GM18508 (cell line): ENCODE results near the gene ABHD2.

Experiments
- ATAC-seq: cut with Tn5 transposase; IDR thresholded peaks from one replicate; pipeline ENCODE4 v1.9.1; 2021; ENCODE audit warnings: moderate number of reproducible peaks; ENCODE audit not compliant: insufficient read depth, unreplicated experiment

ABHD2 gene

GRCh38 chr15:89184886-89185526 is 96.8 kb downstream of the ABHD2 start:
- ATAC-seq, result no peak

GRCh38 chr15:89186803-89187202 is 98.5 kb downstream of the ABHD2 start:
- ATAC-seq, result no peak

- no peak for ATAC-seq
Observed at GRCh38 chr15:89187301-89187985, 99.2 kb downstream of the ABHD2 start.

- no peak for ATAC-seq
Observed at GRCh38 chr15:89187986-89188514, 99.8 kb downstream of the ABHD2 start.

- ATAC-seq, result no peak
Observed at GRCh38 chr15:89192136-89192535, 103.9 kb downstream of the ABHD2 start.

GRCh38 chr15:89192766-89193165 is 104.5 kb downstream of the ABHD2 start:
- ATAC-seq, result no peak

- ATAC-seq, result no peak
Observed at GRCh38 chr15:89194608-89195007, 106.4 kb downstream of the ABHD2 start.

GRCh38 chr15:89195836-89196235 is 107.6 kb downstream of the ABHD2 start:
- ATAC-seq, result no peak

- no peak for ATAC-seq
Observed at GRCh38 chr15:89196241-89196640, 108.0 kb downstream of the ABHD2 start.

GRCh38 chr15:89196994-89197393 is 108.7 kb downstream of the ABHD2 start:
- no peak for ATAC-seq

- no peak for ATAC-seq
Observed at GRCh38 chr15:89197503-89197971, 109.3 kb downstream of the ABHD2 start.

- no peak for ATAC-seq
Observed at GRCh38 chr15:89198196-89198595, 109.9 kb downstream of the ABHD2 start.

- ATAC-seq, result no peak
Observed at GRCh38 chr15:89198934-89199333, 110.7 kb downstream of the ABHD2 start.

- no peak for ATAC-seq
Observed at GRCh38 chr15:89199746-89200145, 111.5 kb downstream of the ABHD2 start.

- no peak for ATAC-seq
Observed at GRCh38 chr15:89200182-89200581, 111.9 kb downstream of the ABHD2 start.

- no peak for ATAC-seq
Observed at GRCh38 chr15:89201465-89202005, 113.3 kb downstream of the ABHD2 start.

GRCh38 chr15:89203705-89204273 is 115.5 kb downstream of the ABHD2 start:
- no peak for ATAC-seq

GRCh38 chr15:89205991-89206585 is 117.8 kb downstream of the ABHD2 start:
- no peak for ATAC-seq

- ATAC-seq, result no peak
Observed at GRCh38 chr15:89206908-89207331, 118.7 kb downstream of the ABHD2 start.

GRCh38 chr15:89208256-89208655 is 120.0 kb downstream of the ABHD2 start:
- no peak for ATAC-seq

- no peak for ATAC-seq
Observed at GRCh38 chr15:89209057-89209456, 120.8 kb downstream of the ABHD2 start.
